Nephron progenitor cell (in vitro differentiated cells): ENCODE results near the gene ZKSCAN3.

Experiments
- DNase-seq: peaks from one replicate; pipeline ENCODE4 v3.0.0; 2021
- H3K27ac Mint-ChIP-seq: 2 replicates; pipeline ENCODE4 v1.8.0; 2021; ENCODE audit warnings: mild to moderate bottlenecking, moderate library complexity, mixed read lengths
- H3K27me3 Mint-ChIP-seq: 2 replicates; pipeline ENCODE4 v1.8.0; 2021; ENCODE audit warnings: mild to moderate bottlenecking, low read depth, mixed read lengths; ENCODE audit not compliant: poor library complexity
- H3K36me3 Mint-ChIP-seq: 2 replicates; pipeline ENCODE4 v1.8.0; 2021; ENCODE audit warnings: low read depth, mixed read lengths
- H3K4me1 Mint-ChIP-seq: 2 replicates; pipeline ENCODE4 v1.8.0; 2021; ENCODE audit warnings: mixed read lengths
- H3K4me3 Mint-ChIP-seq: 2 replicates; pipeline ENCODE4 v1.8.0; 2021; ENCODE audit warnings: mild to moderate bottlenecking, moderate library complexity, mixed read lengths
- H3K9me3 Mint-ChIP-seq: 2 replicates; pipeline ENCODE4 v1.8.0; 2021; ENCODE audit warnings: mild to moderate bottlenecking, moderate library complexity, mixed read lengths
- TF ChIP-seq, protein P1 (sequence below): fragments of 200-600 bp; sonication (generic); IDR thresholded peaks from 2 replicates; pipeline ENCODE4 v1.5.0; 2021; ENCODE audit warnings: antibody characterized with exemption

The ZKSCAN3 gene

DNA sequence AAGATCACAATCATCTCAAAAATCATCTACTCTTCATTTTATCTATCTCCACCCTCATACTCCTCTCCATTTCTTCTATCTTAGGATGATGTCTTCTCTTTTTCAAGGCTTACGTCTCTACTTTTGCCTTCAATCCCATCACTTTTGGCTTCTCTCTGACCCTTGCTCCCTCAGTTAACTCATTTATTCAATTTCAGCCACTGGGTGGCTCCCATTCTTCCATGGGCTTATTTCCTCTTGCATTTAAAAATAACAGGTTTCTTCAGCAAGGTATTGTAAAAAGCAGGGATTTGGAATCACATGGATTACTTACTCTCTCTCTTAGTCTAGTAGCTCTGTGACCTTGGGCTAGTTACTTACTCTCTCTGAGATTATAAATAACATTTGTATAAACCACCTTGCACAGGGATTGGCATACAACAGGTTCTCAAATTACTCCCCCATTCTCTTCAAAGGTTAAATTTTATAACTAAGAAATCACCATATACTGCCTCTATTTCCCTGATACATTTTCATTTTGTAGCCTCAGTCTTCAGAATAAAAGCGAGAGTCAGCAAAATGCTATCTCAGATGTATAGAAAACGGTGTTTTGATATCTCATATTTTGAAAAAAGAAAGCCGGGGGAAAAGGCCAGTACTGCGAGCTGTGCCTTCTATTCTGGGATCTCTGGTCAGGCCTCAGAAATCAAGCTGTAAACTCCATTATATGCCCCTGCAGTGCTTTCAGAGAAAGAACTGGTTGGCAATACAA is 44.3 kb downstream of the ZKSCAN3 start:
- no peaks in the 10 kb centered on the region for H3K27me3 Mint-ChIP-seq
- H3K4me1 Mint-ChIP-seq = peaks cover 59% of the 10 kb centered on the region
- TF ChIP-seq, protein P1, sequence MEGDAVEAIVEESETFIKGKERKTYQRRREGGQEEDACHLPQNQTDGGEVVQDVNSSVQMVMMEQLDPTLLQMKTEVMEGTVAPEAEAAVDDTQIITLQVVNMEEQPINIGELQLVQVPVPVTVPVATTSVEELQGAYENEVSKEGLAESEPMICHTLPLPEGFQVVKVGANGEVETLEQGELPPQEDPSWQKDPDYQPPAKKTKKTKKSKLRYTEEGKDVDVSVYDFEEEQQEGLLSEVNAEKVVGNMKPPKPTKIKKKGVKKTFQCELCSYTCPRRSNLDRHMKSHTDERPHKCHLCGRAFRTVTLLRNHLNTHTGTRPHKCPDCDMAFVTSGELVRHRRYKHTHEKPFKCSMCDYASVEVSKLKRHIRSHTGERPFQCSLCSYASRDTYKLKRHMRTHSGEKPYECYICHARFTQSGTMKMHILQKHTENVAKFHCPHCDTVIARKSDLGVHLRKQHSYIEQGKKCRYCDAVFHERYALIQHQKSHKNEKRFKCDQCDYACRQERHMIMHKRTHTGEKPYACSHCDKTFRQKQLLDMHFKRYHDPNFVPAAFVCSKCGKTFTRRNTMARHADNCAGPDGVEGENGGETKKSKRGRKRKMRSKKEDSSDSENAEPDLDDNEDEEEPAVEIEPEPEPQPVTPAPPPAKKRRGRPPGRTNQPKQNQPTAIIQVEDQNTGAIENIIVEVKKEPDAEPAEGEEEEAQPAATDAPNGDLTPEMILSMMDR = no peak
- peaks cover 93% of the 10 kb centered on the region for H3K36me3 Mint-ChIP-seq
- H3K27ac Mint-ChIP-seq = no peak overlapping the region
- H3K4me3 Mint-ChIP-seq = peak overlapping the region; percentile 9
- no peak for DNase-seq
- peaks cover 8% of the 10 kb centered on the region for H3K9me3 Mint-ChIP-seq

DNA sequence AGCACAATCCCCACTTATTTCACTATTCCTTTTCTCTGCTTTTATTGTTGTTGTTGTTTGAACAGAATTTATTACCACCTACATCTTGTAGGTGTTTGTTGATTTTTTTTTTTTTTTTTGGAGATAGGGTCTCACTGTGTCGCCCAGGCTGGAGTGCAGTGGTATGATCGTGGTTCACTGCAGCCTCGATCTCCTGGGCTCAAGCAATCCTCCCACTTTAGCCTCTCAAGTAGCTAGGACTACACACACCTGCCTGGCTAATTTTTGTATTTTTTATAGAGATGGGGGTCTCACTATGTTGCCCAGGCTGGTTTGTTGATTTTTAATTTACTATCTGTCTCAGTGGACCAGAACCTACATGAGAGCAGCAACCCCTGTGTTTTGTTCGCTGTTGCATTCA is 46.2 kb downstream of the ZKSCAN3 start:
- DNase-seq = no peak
- Mint-ChIP-seq H3K27me3 (peaks cover 6% of the 10 kb centered on the region), H3K9me3 (peaks cover 8% of the 10 kb centered on the region), H3K4me3 (peak overlapping the region; percentile 58), H3K36me3 (peaks cover 76% of the 10 kb centered on the region), H3K4me1 (peaks cover 62% of the 10 kb centered on the region), H3K27ac (no peak overlapping the region)
- TF ChIP-seq, protein P1 = no peak

DNA sequence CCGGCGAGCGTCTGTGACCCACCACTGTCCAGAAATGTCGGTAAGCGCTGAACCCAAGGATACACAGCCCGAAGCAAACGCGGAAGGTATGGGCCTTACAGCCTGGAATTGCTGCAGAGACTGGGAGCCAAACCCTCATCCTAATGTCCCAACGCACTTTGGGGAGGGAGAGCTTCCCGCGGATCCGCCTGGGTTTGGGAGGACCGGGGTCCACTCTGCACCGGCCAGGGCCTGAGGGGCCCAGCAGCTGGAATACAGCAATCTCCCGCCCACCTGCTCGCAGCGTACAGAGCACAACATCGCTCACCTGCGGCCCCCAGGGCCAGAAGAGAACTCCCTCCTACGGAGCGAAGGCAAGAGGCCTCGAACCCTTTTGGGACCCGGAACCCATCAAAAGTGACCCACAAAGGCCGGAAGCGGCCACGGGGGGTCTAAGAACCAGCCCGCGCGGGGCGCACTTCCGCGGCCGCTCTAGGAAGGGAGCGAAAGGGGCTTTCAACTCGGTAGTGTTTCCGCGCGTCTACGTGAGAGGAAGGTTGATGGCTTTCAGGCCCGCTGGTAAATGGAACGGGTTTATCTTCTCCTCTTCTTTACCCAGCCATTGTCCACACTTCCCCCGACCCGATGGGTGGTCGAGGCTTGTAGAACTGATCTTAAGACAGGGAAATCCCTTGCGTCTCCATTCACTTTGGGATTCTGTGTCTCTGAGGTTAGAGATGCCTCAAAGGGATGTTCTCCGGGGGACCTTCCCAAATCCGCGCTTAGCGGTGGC is 49.8 kb downstream of the ZKSCAN3 start, which contains the start of gene ZSCAN12:
ZSCAN12 (minus strand) TSS at position 398 of the 772 bp plus-strand sequence. CDS start 1,342 bp downstream, outside the sequence.
- peak within 1 kb of the TSS; percentile 94 for H3K27ac Mint-ChIP-seq
- H3K27me3 Mint-ChIP-seq = peaks cover 35% of the 10 kb centered on the region
- DNase-seq = peak; percentile 78
- peaks cover 40% of the 10 kb centered on the region for H3K36me3 Mint-ChIP-seq
- H3K4me1 Mint-ChIP-seq = peaks cover 48% of the 10 kb centered on the region
- no peaks in the 10 kb centered on the region for H3K9me3 Mint-ChIP-seq
- TF ChIP-seq, protein P1 = peak; percentile 46
- H3K4me3 Mint-ChIP-seq = peak within 1 kb of the TSS; percentile 92

DNA sequence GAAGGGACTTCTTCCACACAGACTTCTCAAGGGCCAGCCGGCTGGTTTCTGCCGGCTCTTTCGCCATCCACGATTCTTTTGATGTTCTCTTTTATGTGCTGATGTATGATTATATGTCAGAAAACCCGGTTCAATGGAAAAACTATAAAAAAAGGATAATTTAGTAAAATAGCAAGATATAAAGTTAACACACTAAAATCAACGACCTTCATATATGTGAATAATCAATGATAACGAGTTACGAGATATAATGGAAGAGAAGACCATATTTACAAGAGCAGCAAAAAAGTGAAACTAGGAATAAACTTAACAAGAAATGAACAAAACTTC is 50.3 kb downstream of the ZKSCAN3 start:
- Mint-ChIP-seq H3K27ac (peak overlapping the region; percentile 94), H3K4me3 (peak overlapping the region; percentile 92), H3K9me3 (no peaks in the 10 kb centered on the region), H3K27me3 (peaks cover 37% of the 10 kb centered on the region), H3K4me1 (peaks cover 43% of the 10 kb centered on the region), H3K36me3 (peaks cover 35% of the 10 kb centered on the region)
- TF ChIP-seq, protein P1 = no peak
- no peak for DNase-seq

DNA sequence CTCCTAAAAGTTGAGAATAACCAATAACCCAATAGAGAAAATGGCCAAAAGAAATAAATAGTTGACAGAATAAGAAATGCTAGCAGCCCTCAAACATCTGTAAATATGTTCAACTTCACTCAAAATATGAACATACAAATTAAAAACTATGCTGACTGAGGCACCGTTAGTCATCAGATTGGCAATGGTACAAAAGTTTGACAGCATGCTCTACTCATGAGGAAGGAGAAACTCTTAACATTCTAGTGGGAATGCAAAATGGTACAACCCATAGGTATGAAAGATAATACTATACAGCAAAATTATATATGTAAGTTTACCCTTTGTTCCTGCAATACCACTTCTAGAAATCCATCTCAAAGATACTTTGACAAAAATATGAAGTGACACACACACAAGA is 51.4 kb downstream of the ZKSCAN3 start:
- TF ChIP-seq, protein P1 = no peak
- Mint-ChIP-seq H3K36me3 (peaks cover 24% of the 10 kb centered on the region), H3K27ac (no peak overlapping the region), H3K4me1 (peaks cover 32% of the 10 kb centered on the region), H3K4me3 (peak overlapping the region; percentile 44), H3K9me3 (no peaks in the 10 kb centered on the region), H3K27me3 (peaks cover 41% of the 10 kb centered on the region)
- DNase-seq = no peak
